SW480 (cell line): ENCODE measurements around the gene DST.

Experiments used
- DNase-seq: peaks from one replicate; pipeline ENCODE4 v3.0.0-alpha.2; 2016; ENCODE audit warnings: low spot score

DST gene

DNA sequence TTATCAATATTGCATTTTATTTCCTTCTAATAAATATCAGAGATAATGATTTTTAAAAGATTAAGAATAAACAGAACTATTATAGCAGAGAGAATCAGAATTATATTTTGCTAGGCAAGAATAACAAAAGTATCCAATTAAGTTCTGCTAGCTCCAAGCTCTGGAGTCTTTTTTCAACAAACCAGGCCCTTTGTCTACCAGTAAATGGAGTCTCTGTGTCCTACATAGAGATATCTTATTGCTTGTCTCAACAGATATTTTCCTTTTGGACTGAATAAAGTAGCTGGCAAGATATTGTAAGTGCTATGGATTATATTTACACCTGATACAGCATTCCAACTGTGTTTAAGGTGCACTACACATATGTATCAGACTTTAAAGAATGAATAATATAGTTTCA lies 107.1 kb downstream of the DST start:
- DNase-seq, result no peak

DNA sequence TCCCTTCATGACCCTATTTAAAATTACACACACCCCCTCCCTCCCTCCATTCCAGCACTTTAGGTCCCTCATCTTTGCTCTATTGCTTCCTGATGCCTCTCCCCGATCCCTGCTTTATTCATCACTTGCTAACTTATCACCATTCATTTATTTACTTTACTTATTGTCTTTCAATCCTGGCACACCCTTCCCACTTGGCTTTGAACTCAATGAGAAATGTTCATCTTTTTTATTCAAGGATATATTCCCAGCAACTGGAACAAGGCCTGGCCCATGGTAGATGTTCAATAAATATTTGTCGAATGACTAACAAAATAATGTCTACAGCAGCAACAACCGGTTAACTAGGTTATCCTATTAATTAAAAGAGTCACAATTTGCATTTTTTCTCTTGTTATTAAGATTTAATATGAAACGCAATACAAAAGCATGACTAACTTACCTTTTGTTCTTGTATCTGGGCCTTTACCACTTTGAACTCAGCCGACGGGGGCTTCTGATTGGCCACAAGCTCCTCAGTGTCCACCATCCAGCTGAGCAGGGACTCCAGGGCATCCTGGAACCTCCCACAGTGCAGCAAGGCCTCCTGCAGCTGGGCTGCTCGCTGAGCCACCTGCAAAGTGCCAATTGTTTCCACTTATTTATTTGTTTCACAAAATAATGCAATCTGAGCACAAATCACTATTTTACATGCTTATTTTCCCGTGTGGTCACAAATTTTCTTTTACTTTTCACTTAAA lies 107.8 kb downstream of the DST start:
- no peak for DNase-seq

DNA sequence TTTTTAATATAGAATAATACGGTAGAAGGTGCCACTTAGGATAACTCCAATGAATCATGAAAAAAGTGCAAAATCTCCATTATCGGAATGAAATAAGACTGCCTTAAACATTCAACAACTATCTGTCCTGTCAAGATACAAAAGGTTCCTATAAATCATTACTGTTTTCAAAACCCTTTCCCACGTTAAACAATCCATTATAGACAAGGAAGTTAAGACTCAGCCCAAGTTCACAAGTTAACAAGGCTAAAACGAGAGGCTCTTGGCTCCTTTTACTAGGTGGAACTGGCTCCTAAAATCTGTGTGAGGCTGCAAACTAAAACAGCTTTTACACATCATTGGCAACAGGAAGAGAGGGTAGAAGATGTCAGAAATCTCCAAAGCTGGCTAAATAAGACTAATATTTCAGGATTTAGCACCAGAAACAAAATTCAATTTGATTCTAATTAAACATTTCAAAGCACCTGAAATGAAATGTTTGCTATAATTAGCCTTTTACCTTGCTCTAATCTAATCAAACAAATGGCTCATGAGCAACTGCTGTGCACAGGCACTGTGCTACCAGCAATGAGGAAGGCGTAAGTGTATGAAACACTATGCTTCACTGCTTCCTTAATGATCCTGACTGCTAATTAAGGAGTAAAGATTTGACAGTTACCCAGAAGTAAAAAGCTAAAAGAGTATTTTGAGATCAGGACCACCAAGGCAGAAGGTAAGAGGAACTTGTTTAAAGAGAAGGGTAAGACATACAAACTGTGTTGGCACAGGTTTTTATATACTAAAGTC lies 109.7 kb downstream of the DST start:
- DNase-seq, result no peak

DNA sequence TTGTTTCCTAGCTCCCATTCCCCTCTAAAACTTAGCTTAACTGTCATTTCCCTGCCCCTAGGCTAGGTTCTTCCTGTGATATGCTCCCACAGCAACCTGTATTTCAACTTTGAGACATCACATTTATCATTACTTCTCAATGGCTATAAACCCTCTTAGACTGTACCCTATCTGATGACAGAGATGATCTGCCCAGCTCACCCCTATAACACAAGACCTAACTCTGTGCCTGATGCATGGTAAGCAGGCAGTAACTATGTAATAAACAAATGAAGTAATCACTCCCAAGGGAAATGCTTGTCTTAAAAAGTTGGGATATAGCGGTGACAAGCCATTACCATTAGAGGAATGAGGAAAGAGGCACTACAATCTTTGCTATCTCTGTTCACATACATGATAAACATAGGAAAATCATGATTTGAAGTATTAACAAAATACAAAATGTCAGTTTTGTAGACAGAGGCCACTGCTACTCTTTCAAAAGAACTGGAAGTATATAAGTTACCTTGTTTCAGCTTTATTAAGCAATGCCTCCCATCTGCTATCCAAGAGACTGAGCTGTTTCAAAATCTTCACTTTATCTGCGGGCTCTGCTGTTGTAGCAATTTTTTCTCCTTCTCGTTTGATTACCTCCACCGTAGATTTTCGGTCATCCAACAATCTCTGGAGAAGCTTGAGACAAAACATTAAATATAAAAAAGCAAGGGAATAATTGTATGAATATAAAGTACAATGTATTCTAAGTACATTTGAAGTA lies 110.7 kb downstream of the DST start:
- no peak for DNase-seq

DNA sequence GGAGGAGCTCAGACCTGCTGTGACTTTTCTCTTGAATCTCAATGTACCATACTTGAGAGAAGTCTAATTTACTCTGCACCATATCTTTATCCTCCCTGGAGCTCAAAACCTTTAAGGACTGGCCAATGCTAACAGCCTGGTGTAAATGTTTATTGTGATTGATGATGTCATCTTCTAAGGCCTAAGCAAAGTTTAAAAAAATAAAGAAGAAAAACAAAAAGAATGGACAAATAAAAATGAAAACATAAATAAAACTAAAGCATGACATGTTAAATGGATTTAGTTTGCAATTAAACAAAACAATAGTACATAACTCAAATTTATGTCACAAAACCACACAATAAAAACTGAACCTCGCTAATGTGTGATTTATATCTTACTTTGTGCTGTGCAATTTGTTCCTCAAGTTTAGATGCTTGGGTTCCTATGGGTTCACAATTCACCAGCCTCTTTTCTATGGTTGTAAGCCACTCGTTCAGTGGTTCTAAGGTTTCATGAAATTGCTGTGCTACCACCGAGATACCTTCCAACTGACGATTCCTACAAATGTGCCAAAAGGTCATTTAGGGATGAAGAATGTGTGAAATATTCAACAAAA lies 113.0 kb downstream of the DST start:
- DNase-seq, result no peak

DNA sequence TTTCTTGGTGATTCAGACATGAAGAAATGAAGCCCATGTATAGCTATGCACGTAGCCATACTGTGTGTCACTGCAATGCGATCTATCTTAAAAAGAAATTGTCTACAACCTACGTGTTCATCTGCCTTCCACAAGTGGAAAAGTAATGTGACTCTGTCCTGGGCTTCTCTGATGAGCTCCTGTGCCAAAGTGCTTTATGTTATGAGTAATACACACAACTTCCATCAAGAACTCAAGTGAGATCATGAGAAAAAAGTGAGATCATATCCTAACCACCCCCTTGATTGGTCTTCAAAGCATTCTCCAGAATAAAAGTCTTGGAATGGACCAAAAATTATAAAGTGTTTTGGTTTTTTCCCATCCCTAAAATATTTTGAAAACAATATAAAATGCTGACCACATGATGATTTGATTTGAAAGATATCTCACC lies 114.3 kb downstream of the DST start:
- DNase-seq, result no peak

DNA sequence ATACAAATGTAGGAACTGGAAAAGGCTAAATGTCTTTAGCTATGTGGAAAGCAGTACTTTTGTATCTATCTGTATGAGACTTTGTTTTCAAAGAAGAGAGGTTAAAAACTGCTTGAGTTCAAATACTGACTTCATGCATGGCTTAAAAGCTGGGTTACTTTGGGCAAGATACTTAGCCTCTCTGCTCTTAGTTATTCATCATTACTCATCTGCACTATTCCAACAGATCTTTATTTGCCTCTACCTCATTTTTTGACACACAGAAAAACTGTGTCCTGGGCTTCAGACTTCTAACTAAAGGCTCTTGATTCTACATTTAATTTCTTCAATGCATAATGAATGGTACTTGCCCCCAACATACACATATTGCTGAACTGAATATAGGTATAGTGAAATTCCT lies 114.8 kb downstream of the DST start:
- DNase-seq, result no peak

DNA sequence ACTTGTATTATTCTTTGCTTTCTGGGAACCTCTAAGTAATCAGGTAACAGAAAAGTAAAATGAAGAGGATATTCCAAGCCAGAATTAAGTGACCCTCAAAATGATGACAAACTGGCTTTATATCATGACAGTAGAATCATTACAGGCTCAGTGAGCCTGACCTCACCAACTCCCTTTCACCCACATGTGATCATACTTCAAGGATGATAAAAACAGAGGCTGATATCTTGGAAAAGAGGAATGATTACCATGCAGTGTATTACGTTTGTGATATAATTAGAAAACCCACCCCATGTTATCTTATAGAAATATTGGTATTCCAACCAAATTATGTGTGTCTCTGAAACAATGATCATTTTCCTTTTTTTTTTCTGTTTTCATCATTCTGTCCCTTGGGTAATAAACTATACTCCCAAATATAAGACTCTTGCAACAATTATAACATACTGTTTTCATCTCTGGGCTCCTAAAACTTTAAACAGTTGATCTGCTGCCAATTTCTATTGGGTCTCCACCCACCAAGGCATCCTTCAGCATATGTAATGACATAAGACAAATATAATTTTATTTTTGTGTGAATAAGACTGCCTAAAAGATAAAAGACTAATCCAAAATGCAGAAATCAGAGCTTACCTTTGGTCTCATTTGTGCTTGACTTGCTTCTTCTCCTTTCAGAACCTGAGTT lies 115.7 kb downstream of the DST start:
- DNase-seq, result no peak

DNA sequence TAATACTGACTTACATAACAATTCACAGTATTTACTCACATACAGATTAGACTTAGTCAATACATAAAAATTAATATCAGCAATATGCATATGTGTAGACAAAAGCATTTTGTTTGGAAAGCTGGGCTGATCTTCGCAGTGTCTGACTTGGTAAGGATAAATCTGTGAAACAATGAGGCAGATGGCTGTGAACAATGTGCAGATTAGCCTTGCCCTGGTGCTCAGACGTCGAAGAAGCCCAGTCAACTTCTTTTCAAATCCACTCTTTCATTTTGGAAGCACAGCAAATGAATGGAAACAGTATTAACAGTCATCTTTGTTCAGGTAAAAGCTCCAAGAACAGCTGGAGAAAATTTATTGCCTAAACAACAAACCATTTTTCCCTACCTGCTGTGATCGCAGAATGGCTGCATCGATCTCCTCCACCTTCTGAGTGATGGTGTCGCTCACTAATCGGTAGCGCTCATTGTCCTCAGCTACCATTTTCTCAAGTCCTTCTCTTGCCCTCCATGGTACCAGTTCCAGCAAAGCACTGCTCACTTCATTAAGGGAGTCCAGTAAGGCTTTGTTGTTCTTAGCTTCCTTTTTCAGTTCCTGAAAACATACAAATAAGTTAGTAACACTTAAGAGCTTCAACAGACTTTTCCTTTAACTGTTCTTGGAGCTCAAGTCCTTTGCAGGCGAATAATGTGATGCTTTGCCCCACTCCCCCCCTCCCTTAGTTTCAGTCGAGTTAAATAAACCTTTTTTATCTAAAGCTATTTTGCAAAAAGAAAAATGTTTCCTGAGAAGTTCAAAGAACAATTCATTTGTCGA lies 116.5 kb downstream of the DST start:
- no peak for DNase-seq

DNA sequence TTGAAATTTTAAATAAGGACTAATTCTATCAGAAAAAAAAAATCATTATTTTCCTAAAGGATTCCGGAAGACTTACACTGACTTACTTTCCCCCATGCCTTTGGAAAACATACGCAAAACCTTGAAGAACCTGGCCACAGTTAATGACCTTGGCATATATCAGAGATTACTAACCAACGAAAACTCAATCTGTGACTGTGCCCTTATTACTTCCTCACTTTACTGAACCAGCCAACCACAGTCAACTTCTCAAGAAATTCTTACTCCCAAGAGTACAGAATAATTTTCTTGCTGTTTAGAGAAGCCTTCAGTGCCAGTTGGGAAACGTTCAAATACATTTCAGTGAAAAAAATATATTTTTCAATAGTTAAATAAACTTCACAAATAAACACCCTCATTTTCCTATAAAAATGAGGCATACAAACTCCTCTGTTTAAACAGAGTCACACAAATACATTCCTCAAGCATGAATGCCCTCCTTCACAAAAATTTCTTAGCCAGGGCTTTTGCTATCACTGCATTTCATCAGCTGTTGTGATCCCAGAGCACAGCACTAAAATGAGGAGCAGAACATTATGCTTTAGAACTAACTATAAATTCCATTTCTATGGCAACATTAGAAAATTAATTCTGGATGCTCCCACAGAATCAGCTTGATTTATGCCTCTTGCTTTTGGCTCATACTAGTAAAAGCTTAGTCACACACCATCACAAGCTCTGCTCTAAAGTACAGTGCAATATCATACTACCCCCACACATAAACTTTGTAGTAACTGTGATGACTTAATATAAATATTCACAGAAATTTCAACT lies 117.6 kb downstream of the DST start:
- no peak for DNase-seq

DNA sequence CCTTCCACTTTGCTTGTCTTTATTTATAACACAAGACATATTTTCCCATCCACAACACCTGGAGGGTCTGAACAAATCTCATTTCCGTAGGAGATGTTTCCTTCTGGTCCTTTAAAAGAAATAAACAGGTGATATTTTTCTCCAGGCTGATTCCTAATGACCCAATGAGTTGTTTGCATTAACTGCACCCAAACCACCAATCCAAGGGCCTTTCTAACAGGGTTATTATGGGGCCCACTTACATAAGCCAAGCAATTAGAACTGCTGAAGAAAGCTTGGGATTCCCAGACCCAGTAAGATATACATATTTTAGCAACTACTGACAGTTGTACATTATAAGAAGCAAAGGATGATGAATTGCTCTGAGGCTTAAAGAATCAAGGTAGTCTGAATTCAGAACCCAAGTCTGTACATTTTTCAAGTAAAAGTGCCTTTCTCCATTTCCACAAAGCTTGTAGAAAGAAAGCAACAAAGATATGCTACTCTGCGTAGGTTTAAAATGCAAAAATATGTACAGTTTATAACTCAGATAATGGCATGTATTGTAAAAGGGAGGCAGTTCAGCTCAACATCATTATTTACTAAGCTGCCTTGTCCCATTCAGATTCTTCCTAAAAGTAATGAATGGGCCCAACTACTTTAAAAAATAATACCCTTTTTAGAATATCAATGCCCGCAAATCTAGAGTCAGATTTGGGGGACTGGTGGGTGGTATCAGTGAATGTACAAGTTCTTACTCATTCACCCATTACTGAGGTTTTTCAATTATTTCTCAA lies 120.0 kb downstream of the DST start:
- no peak for DNase-seq

DNA sequence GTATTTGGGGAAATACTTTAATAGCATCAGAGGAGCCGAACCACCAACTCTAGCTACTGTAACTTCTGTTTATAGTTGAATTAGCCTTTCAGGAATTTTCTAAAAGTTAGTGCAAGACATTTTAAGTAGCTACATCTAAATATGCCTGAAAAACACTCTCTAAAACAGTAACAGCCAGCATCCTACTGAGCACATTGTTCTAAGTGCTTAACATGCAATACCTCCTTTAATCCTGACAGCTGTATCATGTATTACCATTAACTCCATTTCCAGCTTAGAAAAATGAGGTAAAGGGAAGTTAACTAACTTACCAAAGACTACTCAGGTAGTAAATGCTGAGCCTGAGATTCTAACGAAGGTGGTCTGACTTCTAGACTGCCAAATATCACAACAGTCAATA lies 120.7 kb downstream of the DST start:
- no peak for DNase-seq

DNA sequence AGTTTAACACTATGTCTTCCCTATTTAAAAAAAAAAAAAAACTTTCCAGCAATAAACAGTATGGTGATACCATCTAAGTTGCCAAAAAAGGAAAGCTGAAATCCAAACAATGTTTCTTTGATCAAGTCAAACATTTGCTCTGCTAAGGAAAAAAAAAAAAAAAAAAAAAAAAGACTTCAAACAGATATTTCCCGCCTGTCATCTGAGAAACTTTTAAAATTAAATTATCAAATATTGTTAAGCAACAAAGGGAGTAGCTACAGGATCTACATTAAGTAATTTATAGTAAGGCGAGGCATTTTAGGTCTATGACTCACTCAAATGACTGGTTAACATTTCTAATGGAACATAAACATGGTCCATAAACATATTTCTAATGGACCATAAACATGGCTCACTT lies 121.2 kb downstream of the DST start:
- DNase-seq, result peak; percentile 62

DNA sequence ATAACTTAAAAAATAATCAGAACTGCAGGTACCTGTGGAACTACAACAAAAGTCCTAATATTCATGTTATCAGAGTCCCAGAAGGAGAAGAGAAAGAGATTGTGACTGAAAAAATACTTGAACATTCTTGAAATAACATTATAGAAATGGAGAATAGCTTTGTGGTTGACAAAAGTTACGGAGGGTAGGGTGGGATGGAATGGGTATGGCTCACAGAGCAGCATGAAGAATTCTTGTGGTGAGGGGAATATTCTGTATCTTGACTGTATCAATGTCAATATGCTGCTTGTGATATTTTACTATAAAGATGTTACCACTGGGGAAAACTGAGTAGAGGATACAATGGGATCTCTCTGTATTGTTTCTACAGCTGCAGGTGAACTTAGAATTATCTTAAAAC lies 122.5 kb downstream of the DST start:
- DNase-seq, result no peak

DNA sequence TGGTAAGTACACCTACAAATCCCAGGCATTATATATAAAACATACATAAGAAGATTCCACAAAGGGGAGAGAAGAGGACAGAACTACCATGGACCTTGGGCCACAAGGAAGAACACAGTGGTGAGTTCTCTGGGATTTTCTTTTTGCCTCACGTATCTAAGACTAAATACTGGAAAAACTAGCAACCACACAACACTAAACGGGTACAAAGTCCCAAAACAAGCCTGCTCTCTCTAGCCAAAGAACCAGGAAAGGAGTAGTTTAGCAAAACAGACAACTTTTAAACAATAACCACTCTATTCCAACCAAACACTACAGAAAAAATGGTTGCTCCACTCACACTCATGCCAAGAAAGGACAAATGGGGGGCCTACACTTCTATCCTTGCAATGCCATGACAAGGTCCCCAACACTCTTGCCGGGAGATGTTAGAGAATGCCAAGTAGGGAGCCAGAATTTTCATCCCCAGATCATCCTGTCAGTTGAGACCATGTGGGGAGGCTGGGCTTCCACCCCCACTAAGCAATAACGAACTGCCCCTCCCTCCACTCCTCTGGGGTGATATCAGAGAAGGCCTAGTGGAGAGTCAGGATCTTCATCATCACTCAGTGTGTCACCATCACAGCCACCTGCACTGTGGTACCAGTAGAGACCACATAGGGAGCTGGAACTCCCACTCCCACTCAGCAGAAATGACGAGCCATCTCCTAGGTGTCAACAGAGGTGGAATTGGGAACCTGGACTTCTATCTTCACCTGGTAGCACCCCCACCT lies 123.5 kb downstream of the DST start:
- DNase-seq, result no peak

DNA sequence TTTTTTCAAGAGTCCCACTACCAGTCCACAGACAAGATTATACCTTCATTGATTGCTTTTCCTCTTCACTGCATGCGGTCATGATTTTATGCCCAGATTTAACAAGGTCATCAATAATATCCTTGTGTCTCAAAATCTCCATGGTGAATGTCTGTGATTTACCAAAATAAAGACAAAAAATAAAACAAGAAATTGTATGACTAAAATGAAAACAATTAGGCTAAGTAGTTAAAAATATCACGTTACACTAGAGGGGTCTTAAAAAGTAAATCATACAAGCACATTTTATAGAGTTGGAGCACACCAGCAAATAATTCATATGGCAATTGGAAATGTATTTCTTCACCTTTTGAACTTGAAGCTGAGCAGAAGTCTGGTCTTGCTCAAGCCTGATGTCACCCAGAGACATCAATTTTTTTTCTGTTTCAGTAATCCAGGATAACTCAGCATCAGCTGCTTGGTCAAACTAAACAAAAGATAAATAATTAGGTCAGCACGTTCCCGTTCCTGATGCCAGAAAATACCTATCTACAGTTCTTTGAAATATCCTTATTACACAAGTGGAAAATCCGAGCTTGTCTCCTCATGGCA lies 125.4 kb downstream of the DST start:
- DNase-seq, result no peak

DNA sequence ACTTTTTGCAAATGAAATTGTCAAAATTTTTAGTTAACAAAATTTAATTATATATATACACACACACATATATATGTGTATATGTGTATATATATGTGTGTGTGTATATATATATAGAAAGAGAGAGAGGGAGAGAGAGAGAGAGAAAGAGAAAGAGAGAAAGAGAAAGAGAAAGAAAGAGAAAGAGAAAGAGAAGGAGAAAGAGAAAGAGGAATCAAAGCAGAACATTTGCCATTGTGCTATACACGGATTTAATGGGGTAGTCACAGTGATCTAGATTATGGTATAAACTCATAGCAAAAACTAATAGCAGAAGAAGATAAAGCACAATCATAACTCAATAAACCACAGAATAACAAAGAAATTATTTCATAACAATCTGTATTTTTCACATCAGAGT lies 126.7 kb downstream of the DST start:
- DNase-seq, result no peak
